Neural cell (in vitro differentiated cells): ENCODE results near the gene TMEM175.
"Not testable (repeated sequence)": the region's sequence is repeated elsewhere in the genome, so short reads cannot be mapped to it uniquely, and the experiment has no call there.

Experiments
- CTCF ChIP-seq: fragments of 450-650 bp; IDR thresholded peaks from 2 replicates; pipeline ENCODE4 v1.5.1; 2014; ENCODE audit warnings: antibody characterized with exemption, mild to moderate bottlenecking, moderate library complexity; ENCODE audit not compliant: poor library complexity, severe bottlenecking
- EP300 ChIP-seq: fragments of 450-650 bp; conservative IDR thresholded peaks from 2 replicates; pipeline ENCODE4 v1.6.1; 2014; ENCODE audit warnings: antibody characterized with exemption, mild to moderate bottlenecking, moderate library complexity; ENCODE audit not compliant: poor library complexity, severe bottlenecking
- EZH2 ChIP-seq: fragments of 200-600, 300-800 bp; shearing (Covaris generic), sonication (generic); IDR thresholded peaks from 2 replicates; pipeline ENCODE4 v1.6.1; 2014; ENCODE audit warnings: antibody characterized with exemption, low read length, borderline replicate concordance, mild to moderate bottlenecking; ENCODE audit not compliant: insufficient read depth, poor library complexity, severe bottlenecking
- MXI1 ChIP-seq: fragments of 450-650 bp; conservative IDR thresholded peaks from 2 replicates; pipeline ENCODE4 v1.6.1; 2014; ENCODE audit warnings: antibody characterized with exemption, mild to moderate bottlenecking; ENCODE audit not compliant: poor library complexity, severe bottlenecking
- POLR2AphosphoS5 ChIP-seq: IDR thresholded peaks from 2 replicates; pipeline ENCODE4 v1.6.1; 2012
- RAD21 ChIP-seq: fragments of 450-650 bp; conservative IDR thresholded peaks from 2 replicates; pipeline ENCODE4 v1.6.1; 2014; ENCODE audit warnings: antibody characterized with exemption, mild to moderate bottlenecking, moderate library complexity

GRCh38 chr4:999240-999863, 67.1 kb downstream of the TMEM175 start:
- not testable (repeated sequence) for TF ChIP-seq RAD21, EZH2, POLR2AphosphoS5, EP300, MXI1, CTCF
